HG02571 (cell line): ENCODE data around the gene GRID1.

Experiments used
- ATAC-seq: cut with Tn5 transposase; IDR thresholded peaks from one replicate; pipeline ENCODE4 v1.9.1; 2021; ENCODE audit warnings: mild to moderate bottlenecking, moderate library complexity; ENCODE audit not compliant: unreplicated experiment

GRID1 gene

GRCh38 chr10:86295791-86296190 is 70.8 kb downstream of the GRID1 start:
- no peak for ATAC-seq

- ATAC-seq: no peak
These were observed 71.2 kb downstream of the GRID1 start for GRCh38 chr10:86295351-86295750.

- no peak for ATAC-seq
These were observed 72.0 kb downstream of the GRID1 start for GRCh38 chr10:86294346-86295265.

- no peak for ATAC-seq
These were observed 73.2 kb downstream of the GRID1 start for GRCh38 chr10:86293396-86293791.

GRCh38 chr10:86292462-86293395 is 73.9 kb downstream of the GRID1 start:
- no peak for ATAC-seq

- no peak for ATAC-seq
These were observed 74.8 kb downstream of the GRID1 start for GRCh38 chr10:86291616-86292340.

GRCh38 chr10:86290933-86291615 is 75.5 kb downstream of the GRID1 start:
- no peak for ATAC-seq

- ATAC-seq: no peak
These were observed 77.1 kb downstream of the GRID1 start for GRCh38 chr10:86289577-86289868.

GRCh38 chr10:86288695-86289576 is 77.7 kb downstream of the GRID1 start:
- ATAC-seq: no peak

- ATAC-seq: no peak
These were observed 78.5 kb downstream of the GRID1 start for GRCh38 chr10:86287966-86288579.

GRCh38 chr10:86287110-86287793 is 79.3 kb downstream of the GRID1 start:
- no peak for ATAC-seq

- ATAC-seq: no peak
These were observed 80.1 kb downstream of the GRID1 start for GRCh38 chr10:86286236-86287109.

GRCh38 chr10:86285136-86285790 is 81.3 kb downstream of the GRID1 start:
- no peak for ATAC-seq

- no peak for ATAC-seq
These were observed 82.1 kb downstream of the GRID1 start for GRCh38 chr10:86284355-86285105.

- ATAC-seq: no peak
These were observed 82.9 kb downstream of the GRID1 start for GRCh38 chr10:86283466-86284287.
